Measurements from ENCODE around the gene C18orf32. TPM values are rescaled to one million over a fixed set of nuclear protein-coding genes. Genes with fewer than 3 reads are reported as not detected.
"Not testable (repeated sequence)": the region's sequence is repeated elsewhere in the genome, so short reads cannot be mapped to it uniquely, and the experiment has no call there.

C18orf32 gene
- total RNA-seq, 4 donors from 2014 or later: 20.7 to 42.6 (median 31.9) TPM

DNA sequence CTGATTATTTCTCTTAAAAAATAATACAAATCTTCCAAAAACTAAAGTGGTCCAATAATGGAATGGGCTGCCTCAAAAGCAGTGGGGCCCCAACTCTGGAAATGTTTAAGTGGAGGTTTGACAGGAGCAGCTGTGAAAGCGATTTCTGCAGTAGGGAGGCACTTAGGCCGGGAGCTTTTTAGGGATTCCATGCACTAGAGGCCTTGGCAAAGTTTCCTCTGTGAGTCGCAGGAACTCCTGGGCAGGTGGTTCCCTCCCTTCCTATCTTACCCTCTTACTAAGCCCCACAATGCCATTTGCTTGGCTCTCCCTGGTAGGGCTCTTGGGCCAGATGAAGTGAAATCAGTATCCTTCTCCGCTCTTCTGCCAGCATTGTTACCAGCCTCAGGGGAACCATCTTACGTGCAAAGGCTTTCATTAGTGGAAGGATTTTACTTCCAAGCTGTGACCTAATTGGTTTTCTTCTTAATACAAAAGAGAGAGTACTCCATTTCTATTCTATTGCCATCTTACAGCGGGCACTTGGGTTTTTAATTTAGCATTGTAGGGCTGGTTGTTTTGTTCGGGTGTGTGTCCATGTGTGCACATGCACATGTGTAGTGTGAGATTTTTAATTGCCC lies 34.3 kb upstream of the C18orf32 start:
- H3K36me3 ChIP-seq: no peaks in the 10 kb centered on the region
- H3K9me3 ChIP-seq: no peaks in the 10 kb centered on the region
- H3K4me1 ChIP-seq: no peaks in the 10 kb centered on the region
- TF ChIP-seq POLR2A (IDR thresholded peaks at IDR 0.05): no peak
- TF ChIP-seq, protein P1, sequence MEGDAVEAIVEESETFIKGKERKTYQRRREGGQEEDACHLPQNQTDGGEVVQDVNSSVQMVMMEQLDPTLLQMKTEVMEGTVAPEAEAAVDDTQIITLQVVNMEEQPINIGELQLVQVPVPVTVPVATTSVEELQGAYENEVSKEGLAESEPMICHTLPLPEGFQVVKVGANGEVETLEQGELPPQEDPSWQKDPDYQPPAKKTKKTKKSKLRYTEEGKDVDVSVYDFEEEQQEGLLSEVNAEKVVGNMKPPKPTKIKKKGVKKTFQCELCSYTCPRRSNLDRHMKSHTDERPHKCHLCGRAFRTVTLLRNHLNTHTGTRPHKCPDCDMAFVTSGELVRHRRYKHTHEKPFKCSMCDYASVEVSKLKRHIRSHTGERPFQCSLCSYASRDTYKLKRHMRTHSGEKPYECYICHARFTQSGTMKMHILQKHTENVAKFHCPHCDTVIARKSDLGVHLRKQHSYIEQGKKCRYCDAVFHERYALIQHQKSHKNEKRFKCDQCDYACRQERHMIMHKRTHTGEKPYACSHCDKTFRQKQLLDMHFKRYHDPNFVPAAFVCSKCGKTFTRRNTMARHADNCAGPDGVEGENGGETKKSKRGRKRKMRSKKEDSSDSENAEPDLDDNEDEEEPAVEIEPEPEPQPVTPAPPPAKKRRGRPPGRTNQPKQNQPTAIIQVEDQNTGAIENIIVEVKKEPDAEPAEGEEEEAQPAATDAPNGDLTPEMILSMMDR (IDR thresholded peaks at IDR 0.05): no peak
- no peaks in the 10 kb centered on the region for H3K27me3 ChIP-seq
- no peak for DNase-seq
- H3K4me3 ChIP-seq: no peak overlapping the region
- intact Hi-C loops (cut with DNase I; ENCODE audit: low total_unique reads): no loop called here
- no peak overlapping the region for H3K27ac ChIP-seq

DNA sequence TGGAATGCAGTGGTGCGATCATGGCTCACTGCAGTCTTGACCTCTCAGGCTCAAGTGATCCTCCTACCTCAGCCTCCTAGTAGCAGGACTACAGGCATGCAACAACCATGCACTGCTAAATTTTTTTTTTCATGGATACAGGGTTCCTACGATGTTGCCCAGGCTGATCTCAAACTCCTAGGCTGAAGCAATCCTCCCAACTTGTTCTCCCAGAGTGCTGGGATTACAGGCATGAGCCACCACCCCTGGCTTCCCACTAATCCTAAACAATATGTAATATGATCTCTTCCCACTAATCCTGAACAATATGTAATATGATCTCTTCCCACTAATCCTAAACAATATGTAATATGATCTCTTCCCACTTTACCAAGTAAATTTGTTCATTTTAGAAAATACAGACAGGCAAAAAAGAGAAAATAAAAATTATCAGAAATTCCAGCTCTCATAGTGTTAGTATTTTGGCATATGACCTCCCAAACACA lies 33.7 kb upstream of the C18orf32 start:
- intact Hi-C loops (cut with DNase I; ENCODE audit: low total_unique reads): no loop called here
- Histone ChIP-seq H3K4me3 (no peak overlapping the region), H3K27me3 (no peaks in the 10 kb centered on the region), H3K27ac (no peak overlapping the region), H3K4me1 (no peaks in the 10 kb centered on the region), H3K9me3 (no peaks in the 10 kb centered on the region), H3K36me3 (no peaks in the 10 kb centered on the region)
- no peak for TF ChIP-seq POLR2A (IDR thresholded peaks at IDR 0.05)
- TF ChIP-seq, protein P1 (IDR thresholded peaks at IDR 0.05): no peak
- no peak for DNase-seq

DNA sequence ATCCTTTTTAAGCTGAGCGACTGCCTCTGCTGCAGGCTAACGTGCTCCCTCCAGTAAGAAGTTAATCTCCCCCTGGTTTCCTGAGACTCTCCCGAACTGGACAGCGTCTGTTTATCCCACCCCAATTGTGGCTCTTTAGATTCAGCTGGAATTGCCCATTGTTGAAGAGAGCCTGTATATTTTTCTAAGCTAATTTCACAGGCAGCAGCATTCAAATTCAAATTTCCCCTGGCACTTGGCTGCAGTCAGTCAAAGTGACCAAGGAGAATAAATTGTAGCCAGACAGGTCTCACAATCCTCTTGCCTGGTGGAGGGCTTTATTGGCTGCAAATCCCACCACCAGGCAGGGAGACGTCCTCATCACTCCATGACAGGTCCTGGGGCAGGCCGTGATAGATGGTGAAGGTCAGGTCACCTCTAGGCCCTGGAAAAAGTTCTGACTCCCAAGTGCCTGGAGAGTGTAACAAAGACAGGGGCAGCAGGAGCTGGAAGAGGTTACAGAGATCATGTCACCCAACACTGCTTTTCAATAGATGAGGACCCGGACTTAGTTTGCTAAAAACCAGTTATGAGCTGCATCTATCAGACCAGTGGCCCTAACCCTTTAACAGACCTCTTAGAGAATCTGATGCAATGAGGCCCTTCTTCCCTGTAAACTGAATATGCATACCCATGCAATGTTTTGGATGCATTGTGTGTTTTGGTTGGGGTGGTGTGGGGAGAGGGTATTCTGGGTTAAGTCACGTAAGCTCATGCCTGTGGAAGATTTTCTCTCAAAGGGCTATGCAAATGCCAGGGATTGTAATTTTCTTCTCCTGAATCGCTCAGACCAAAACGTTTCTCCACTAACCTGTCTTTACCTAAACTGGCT lies 32.3 kb upstream of the C18orf32 start:
- DNase-seq: no peak
- no peaks in the 10 kb centered on the region for H3K27me3 ChIP-seq
- H3K4me3 ChIP-seq: no peak overlapping the region
- H3K9me3 ChIP-seq: no peaks in the 10 kb centered on the region
- intact Hi-C loops (cut with DNase I; ENCODE audit: low total_unique reads): loop anchor here (10.0 kb wide), 1 partner anchor 345 kb away; no protein-coding TSS in a partner anchor
- no peaks in the 10 kb centered on the region for H3K4me1 ChIP-seq
- H3K27ac ChIP-seq: no peak overlapping the region
- TF ChIP-seq, protein P1 (IDR thresholded peaks at IDR 0.05): no peak
- TF ChIP-seq POLR2A (IDR thresholded peaks at IDR 0.05): no peak
- no peaks in the 10 kb centered on the region for H3K36me3 ChIP-seq

DNA sequence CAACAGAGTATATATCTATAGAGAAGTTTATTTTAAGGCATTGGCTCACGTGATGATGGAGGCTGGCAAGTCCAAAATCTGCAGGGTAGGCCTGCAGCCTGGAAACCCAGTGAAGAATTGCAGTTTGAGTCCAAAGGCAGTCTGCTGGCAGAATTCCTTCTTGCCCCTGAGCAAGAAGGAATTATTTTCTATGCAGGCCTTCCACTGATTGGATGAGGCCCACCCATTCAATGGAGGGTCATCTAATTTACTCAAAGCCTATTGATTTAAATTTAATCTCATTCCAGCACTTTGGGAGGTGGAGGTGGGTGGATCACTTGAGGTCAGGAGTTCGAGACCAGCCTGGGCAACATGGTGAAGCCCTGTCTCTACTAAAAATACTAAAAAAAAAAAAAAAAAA lies 30.4 kb upstream of the C18orf32 start:
- Histone ChIP-seq H3K27ac (no peak overlapping the region), H3K9me3 (no peaks in the 10 kb centered on the region), H3K4me3 (no peak overlapping the region), H3K4me1 (no peaks in the 10 kb centered on the region), H3K36me3 (no peaks in the 10 kb centered on the region), H3K27me3 (no peaks in the 10 kb centered on the region)
- TF ChIP-seq, protein P1 (IDR thresholded peaks at IDR 0.05): no peak
- no peak for TF ChIP-seq POLR2A (IDR thresholded peaks at IDR 0.05)
- intact Hi-C loops (cut with DNase I; ENCODE audit: low total_unique reads): loop anchor here (10.0 kb wide), 1 partner anchor 347 kb away; no protein-coding TSS in a partner anchor
- DNase-seq: no peak

DNA sequence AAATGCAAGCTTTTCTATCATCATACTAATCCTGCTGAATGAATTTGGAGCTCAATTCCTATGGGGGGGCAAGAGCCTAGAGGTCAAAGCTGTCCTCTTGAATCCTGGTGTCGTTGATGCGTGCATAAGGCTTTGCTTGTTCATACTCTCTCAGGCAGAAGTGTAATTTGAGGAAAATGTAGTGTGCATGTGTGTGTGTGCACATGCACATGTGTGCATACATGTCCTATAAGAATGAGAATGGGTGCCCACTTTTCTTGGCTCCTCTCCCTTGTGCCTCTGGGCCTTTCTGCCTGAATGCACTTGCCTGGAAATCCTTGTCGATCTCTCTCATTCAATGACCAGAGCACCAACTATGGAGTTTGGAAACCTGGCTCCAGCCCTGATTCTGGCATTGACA lies 28.5 kb upstream of the C18orf32 start:
- Histone ChIP-seq H3K27me3 (no peaks in the 10 kb centered on the region), H3K4me3 (no peak overlapping the region), H3K4me1 (no peaks in the 10 kb centered on the region), H3K27ac (no peak overlapping the region), H3K36me3 (no peaks in the 10 kb centered on the region), H3K9me3 (no peaks in the 10 kb centered on the region)
- TF ChIP-seq POLR2A (IDR thresholded peaks at IDR 0.05): no peak
- TF ChIP-seq, protein P1 (IDR thresholded peaks at IDR 0.05): no peak
- DNase-seq: no peak
- intact Hi-C loops (cut with DNase I; ENCODE audit: low total_unique reads): loop anchor here (10.0 kb wide), 1 partner anchor 349 kb away; no protein-coding TSS in a partner anchor

DNA sequence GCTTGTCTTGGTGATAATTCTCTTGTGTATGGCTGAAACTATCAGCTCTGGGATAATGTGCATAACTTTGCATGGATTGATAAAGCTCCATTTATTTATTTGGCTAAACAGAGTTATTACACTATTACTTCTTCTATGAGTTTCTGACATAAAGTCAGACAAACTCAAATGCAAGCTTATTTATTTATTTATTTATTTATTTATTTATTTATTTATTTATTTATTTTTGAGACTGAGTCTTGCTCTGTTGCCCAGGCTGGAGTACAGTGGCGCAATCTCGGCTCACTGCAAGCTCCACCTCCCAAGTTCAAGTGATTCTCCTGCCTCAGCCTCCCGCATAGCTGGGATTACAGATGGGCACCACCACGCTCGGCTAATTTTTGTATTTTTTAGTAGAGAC lies 28.0 kb upstream of the C18orf32 start:
- not testable (repeated sequence) for H3K4me3 ChIP-seq, H3K36me3 ChIP-seq, H3K27me3 ChIP-seq, DNase-seq, H3K27ac ChIP-seq, H3K9me3 ChIP-seq, H3K4me1 ChIP-seq
- intact Hi-C loops (cut with DNase I; ENCODE audit: low total_unique reads): loop anchor here (10.0 kb wide), 1 partner anchor 350 kb away; no protein-coding TSS in a partner anchor
